Measurements from ENCODE around the gene SDSL.
A peak's percentile ranks its signal among the peaks of the same experiment; 100 is the strongest.

SDSL gene

GRCh38 chr12:113456199-113456598, 34.0 kb downstream of the SDSL start:
- no peak for DNase-seq

- DNase-seq, result no peak
Measured at GRCh38 chr12:113456761-113457160, 34.6 kb downstream of the SDSL start.

GRCh38 chr12:113457185-113457584, 35.0 kb downstream of the SDSL start:
- DNase-seq, result no peak

DNA sequence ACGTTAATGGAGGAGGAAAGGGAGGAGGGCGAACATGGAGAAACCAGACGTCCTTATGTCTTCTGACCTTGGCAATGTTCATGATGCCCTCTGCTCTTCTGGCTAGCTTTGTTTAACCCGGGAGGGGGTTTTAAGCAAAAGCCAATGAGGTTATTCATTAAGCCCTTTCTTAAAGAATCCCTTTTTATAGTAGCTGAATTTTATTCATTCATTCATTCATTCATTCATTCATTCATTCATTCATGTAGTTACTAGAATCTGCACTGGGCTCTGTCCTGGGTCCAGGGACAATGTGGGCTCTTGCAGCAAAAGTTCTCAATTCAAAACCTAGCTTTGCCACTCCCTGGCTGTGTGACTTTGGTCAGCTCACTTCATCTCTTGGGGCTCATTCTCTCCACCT, 35.5 kb downstream of the SDSL start:
- no peak for DNase-seq

- no peak for DNase-seq
Measured at GRCh38 chr12:113459981-113460380, 37.8 kb downstream of the SDSL start.

DNA sequence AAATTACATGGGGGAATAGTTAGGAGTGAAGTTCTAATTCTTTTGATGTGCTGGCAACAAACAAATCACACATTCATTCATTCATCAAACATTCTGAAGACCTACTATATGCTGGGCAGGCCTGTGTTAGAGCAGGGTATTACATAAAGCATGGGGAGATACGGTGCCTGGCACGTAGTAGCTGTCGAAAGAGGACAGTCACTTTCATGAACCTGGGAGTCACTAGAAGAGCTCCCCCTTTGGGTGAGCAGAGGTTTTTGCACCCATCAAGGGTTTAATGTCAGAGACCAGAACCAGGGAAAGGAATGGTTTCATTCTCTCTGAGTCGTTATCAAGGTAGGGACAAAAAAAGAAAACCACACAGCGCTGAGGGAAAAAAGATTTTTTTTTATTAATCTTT, 39.5 kb downstream of the SDSL start:
- no peak for DNase-seq

GRCh38 chr12:113462117-113462774, 40.1 kb downstream of the SDSL start:
- DNase-seq, result peak; percentile 78

DNA sequence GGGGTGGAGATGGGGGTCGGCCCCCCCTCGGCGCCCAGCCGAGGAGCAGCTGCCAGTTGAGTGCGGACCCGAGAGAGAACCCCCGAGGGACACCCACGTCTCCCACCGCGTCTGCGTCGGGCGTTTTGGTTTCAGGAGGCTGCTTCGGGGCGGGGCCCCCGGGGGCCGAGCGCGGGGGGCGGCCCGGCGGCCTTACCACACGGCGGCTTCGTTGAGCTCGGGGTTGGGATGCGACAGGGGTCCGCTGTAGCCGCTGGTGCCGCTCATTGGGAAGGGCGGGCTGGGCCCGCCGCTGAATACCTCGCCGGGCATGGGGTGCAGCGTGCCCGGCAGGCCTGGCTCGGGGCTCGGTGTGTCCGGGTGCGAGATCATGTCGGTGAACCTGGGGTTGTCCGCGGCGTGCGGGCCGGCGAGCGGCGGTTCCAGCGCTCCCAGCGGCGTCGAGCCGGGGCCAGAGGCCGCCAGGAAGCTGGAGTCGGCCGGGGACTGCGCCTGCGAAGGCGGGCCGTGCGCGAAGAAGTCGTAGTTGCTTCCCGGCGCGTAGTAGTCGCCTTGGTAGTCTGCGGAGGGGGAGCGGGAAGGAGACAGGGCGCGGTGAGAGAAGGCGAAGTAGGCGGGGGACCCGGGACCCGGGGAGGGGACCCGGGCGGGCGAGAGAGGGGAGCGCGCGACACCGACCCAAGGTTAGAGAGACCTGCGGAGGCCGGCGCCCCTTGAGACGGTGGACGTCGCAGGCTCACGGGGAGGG, 41.0 kb downstream of the SDSL start:
- DNase-seq, result no peak

DNA sequence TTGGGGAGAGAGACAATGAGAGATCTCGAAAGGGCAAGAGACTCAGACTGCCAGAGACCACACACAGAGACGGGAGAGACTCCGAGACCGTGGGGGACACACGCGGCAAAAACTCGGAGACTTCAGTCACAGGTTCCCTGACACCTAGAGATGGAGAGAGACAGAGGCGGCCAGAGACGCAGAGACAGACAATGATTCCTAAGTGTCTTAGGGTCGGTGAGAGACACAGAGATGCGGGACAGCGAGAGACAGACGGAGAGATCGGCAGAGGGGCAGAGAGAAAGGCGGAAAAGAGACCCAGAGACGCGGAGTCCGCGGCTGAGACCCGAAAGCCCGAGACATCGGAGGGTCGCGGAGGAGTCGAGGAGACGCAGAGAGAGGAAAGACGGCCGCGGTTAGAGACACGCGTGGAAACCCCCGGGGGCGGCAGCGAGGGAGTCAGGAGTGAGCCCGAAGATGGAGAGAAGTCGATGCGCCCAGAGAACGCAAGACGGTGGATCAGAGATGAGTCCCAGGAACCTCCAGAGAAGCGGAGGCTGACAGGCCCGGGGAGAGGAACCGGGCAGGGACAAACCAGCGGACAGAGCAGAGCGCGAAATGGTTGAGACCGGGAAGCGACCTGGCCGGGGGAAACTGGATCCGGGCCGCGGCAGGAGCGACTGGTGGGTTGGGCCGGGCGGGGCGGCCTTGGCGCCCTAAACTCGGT, 41.7 kb downstream of the SDSL start:
- no peak for DNase-seq

DNA sequence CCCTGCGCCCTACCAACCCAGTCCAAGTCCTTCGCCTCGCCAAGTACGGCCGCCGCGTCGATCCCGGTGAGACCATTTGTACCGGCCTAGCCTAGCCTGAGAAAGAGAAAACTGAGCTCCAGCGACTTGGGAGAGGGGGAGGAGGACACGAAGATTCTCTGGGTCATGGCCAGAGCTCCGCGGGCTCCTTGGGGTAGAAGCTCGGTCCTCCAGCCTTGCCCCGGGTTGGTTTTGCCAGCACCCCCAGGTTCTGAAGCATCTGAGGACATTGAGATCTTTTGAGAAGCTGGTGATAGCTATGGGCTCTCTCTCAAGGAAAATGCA, 42.2 kb downstream of the SDSL start:
- DNase-seq, result no peak

- no peak for DNase-seq
Measured at GRCh38 chr12:113464852-113465719, 42.9 kb downstream of the SDSL start.

- DNase-seq, result no peak
Measured at GRCh38 chr12:113465808-113466453, 43.8 kb downstream of the SDSL start.

GRCh38 chr12:113466454-113467141, 44.4 kb downstream of the SDSL start:
- no peak for DNase-seq

GRCh38 chr12:113467142-113467501, 44.9 kb downstream of the SDSL start:
- DNase-seq, result no peak

GRCh38 chr12:113467502-113468364, 45.6 kb downstream of the SDSL start:
- no peak for DNase-seq

DNA sequence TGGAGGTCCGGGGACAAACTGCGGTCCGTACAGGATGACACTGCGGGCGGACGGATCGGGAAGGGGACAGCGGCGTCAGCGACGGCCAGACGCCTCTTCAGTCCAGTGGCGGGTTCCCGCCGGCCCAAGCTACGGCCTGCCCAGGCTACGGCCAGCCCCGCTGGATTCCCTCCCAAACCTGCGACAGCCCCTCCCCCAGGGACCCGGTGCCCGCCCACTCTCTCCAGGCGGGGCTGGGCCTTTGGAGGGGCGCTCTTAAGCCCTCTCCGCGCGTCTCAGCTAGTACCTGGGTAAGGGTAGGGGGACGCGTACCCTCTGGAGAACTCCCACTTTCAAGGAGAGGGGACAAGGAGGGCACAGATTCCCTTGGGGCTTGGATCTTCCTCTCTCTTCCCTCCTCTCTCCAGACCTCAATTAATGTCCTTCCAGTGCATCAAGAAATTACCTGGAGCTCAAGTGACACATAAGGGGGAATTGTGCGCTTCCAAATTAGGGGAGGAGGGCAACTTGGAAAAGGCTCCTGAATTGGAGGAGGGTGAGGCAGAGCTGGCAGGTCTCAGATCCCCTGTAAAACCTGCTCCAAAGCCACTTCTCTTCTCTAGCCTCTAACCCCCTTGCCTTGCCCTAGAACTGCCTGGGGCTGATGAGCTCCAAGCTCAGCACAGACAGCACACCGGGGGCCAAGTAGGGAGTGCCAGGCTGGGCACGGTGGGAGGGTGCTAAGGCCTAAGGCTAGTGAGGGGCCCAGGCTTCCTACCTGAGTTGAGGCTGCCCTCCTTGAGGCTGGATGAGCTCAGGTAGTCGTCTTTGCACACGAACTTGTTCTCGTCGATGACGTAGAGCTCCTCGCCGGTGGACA, 46.4 kb downstream of the SDSL start:
- DNase-seq, result no peak

- no peak for DNase-seq
Measured at GRCh38 chr12:113469224-113469948, 47.2 kb downstream of the SDSL start.

DNA sequence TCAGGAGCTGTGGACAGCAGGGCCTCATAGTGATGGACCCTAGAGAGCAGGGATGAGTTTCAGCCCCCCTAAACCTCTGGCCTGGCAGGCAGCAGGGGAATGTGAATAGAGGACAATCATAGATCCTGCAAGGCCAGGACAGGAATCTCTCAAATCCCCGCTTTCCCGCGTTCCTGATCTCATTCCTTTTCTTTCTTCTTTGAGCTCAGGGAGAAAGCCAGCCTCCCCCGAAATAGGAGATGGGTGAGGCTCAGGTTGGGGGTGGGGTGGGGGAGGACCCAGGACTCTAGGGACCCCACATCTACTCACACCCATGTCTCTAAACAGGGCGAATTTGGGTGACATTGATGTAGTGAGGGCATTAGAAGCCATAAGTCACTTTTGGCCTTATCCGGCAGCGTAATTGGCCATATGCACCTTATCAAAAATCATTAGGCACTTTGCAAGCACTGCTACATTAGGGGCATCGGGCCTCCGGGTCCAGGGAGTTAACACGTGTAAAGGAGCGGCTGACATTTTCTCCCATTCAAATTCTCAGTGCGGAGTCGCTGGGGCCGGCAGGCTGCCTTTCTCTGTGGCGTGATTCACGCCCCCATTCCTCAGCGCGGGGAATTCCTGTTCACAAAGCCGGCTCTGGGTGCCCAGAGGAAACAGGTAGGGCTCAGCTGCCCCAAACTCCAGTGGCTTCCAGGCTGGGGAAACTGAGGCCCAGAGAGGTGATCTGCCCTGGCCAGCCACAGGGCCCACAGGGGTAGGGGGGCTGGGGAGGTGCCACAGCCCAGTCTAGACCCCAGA, 48.0 kb downstream of the SDSL start:
- no peak for DNase-seq

Measured in right hindlimb (tissue), 1 donor.